WERI-Rb-1 (cell line): Measurements from ENCODE around the gene SHROOM3.

Experiments used
- DNase-seq: peaks from one replicate; pipeline ENCODE4 v3.0.0-alpha.2; 2020
- H3K27ac ChIP-seq: fragments of 250-450 bp; sonication (Bioruptor Pico); 2 replicates; pipeline ENCODE4 v1.5.1; 2020; ENCODE audit warnings: mild to moderate bottlenecking, moderate library complexity
- H3K27me3 ChIP-seq: fragments of 250-450 bp; sonication (Bioruptor Pico); 2 replicates; pipeline ENCODE4 v1.5.1; 2021; ENCODE audit warnings: mild to moderate bottlenecking, low read depth, moderate library complexity; ENCODE audit not compliant: insufficient read depth, severe bottlenecking
- H3K36me3 ChIP-seq: fragments of 250-450 bp; sonication (Bioruptor Pico); 2 replicates; pipeline ENCODE4 v1.5.1; 2020; ENCODE audit warnings: mild to moderate bottlenecking, moderate library complexity
- H3K4me3 ChIP-seq: 2 replicates; pipeline ENCODE4 v1.5.1; 2011; ENCODE audit warnings: low read depth, mild to moderate bottlenecking, control low read depth, low read length
- H3K9me3 ChIP-seq: fragments of 250-450 bp; sonication (Bioruptor Pico); 2 replicates; pipeline ENCODE4 v1.5.1; 2021; ENCODE audit warnings: mild to moderate bottlenecking, moderate library complexity; ENCODE audit not compliant: severe bottlenecking
- TF ChIP-seq, protein P1 (sequence below): IDR thresholded peaks from 2 replicates; pipeline ENCODE4 v1.5.1; 2011; ENCODE audit warnings: low read depth, mild to moderate bottlenecking, control low read depth, inconsistent platforms, low read length

SHROOM3 gene

DNA sequence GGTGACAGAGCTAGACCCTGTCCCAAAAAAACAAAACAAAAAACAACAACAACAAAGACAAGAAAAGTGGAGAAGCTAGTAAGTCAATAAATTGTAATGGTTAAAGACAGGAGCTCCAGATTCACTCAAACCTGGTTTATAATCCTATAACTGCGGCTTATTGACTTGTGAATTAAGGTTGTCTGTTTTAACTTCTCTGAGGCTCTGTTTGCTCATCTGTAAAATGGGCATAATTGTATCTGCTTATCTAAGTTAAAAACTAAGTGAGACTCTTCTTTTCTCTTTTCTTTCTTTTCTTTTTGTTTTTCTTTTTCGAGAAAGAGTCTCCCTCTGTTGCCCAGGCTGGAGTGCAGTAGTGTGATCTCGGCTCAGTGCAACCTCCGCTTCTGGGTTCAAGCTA, 378.0 kb downstream of the SHROOM3 start:
- no peak overlapping the region for H3K27ac ChIP-seq
- H3K36me3 ChIP-seq: no peaks in the 10 kb centered on the region
- no peak overlapping the region for H3K4me3 ChIP-seq
- no peaks in the 10 kb centered on the region for H3K27me3 ChIP-seq
- TF ChIP-seq, protein P1, sequence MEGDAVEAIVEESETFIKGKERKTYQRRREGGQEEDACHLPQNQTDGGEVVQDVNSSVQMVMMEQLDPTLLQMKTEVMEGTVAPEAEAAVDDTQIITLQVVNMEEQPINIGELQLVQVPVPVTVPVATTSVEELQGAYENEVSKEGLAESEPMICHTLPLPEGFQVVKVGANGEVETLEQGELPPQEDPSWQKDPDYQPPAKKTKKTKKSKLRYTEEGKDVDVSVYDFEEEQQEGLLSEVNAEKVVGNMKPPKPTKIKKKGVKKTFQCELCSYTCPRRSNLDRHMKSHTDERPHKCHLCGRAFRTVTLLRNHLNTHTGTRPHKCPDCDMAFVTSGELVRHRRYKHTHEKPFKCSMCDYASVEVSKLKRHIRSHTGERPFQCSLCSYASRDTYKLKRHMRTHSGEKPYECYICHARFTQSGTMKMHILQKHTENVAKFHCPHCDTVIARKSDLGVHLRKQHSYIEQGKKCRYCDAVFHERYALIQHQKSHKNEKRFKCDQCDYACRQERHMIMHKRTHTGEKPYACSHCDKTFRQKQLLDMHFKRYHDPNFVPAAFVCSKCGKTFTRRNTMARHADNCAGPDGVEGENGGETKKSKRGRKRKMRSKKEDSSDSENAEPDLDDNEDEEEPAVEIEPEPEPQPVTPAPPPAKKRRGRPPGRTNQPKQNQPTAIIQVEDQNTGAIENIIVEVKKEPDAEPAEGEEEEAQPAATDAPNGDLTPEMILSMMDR: no peak
- peaks cover 3% of the 10 kb centered on the region for H3K9me3 ChIP-seq
- no peak for DNase-seq

DNA sequence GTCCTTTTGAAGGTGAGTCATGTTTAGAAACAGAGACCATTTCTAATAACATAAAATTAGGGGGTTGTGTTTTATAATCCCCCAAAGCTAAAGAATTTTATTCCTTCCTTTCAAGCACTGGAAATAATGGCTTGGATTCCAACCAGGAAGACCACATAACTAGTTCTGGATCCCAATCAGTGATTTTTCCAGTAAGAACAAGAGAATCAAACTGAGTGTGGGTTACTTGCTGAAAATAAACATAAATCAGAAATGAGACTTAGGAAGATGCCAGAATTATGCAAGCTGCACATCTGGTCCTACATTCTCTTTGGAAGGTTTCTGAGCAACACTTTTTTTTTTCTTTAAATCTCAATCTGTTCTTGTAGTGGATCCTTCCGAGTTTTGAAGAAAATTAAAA, 386.6 kb downstream of the SHROOM3 start:
- DNase-seq: no peak

DNA sequence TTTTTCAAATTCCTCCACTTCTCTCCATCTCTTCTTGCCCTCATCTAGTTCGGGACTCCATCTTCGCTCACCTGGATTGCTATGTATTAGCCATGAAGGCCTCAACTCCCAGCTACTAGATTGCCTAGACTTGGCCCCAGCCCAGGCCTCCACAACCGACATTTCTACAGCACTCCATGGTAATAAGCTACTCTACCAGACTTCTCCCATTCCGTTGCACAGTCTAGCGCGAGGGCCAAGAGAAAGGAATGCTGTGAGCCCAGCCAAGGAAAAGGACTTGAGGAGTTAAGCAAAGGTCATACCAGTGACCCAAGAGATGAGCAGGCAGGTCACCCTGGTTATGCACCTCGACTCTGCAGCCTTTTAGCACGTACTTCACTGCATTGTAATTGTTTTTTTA, 387.3 kb downstream of the SHROOM3 start:
- no peak for DNase-seq
- Histone ChIP-seq H3K27ac (no peak overlapping the region), H3K27me3 (no peaks in the 10 kb centered on the region), H3K4me3 (no peak overlapping the region), H3K36me3 (no peaks in the 10 kb centered on the region), H3K9me3 (no peaks in the 10 kb centered on the region)
- TF ChIP-seq, protein P1: no peak

More for the DNA sequence above, 386.6 kb downstream of the SHROOM3 start:
- Histone ChIP-seq H3K27ac (no peak overlapping the region), H3K9me3 (no peaks in the 10 kb centered on the region), H3K27me3 (no peaks in the 10 kb centered on the region), H3K4me3 (no peak overlapping the region), H3K36me3 (no peaks in the 10 kb centered on the region)
- TF ChIP-seq, protein P1: no peak

DNA sequence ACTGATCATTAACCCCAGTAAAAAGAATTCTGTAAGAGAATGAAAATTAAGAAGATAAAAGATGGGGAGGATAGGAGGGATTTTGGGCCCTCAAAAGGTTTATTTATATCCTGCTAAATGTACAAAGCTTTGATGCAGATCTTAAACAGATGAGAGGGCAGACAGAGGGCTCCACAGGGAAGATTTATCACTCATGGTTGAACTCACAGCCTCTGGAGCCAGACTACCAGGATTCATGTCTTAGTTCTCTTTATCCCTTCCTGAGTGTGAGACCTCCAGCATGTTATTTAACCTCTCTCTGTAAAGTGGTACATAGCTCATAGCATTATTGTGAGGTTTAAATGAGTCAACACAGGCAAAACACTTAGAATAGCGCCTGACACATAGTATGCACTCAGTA, 388.5 kb downstream of the SHROOM3 start:
- Histone ChIP-seq H3K4me3 (no peak overlapping the region), H3K27me3 (no peaks in the 10 kb centered on the region), H3K36me3 (no peaks in the 10 kb centered on the region), H3K27ac (no peak overlapping the region), H3K9me3 (no peaks in the 10 kb centered on the region)
- no peak for DNase-seq
- TF ChIP-seq, protein P1: no peak

DNA sequence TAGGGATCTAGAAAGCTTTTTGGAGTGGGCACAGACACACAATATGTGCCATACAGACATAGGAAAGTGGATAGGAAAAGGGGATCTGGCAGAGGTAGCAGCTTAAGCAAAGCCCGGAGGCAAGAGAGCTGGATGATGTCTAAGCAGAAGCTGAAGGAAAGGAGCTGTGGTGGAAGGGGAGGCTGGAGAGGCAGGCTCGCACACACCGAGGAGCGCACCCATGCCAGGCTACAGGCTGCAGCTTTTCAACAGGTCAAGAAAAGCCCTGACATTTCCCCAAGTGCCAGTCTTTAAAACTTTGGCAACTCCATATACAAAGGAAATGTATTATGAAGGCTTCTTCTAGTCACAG, 395.6 kb downstream of the SHROOM3 start:
- H3K27me3 ChIP-seq: no peaks in the 10 kb centered on the region
- no peak overlapping the region for H3K4me3 ChIP-seq
- TF ChIP-seq, protein P1: no peak
- H3K27ac ChIP-seq: no peak overlapping the region
- H3K36me3 ChIP-seq: no peaks in the 10 kb centered on the region
- H3K9me3 ChIP-seq: no peaks in the 10 kb centered on the region
- DNase-seq: no peak

DNA sequence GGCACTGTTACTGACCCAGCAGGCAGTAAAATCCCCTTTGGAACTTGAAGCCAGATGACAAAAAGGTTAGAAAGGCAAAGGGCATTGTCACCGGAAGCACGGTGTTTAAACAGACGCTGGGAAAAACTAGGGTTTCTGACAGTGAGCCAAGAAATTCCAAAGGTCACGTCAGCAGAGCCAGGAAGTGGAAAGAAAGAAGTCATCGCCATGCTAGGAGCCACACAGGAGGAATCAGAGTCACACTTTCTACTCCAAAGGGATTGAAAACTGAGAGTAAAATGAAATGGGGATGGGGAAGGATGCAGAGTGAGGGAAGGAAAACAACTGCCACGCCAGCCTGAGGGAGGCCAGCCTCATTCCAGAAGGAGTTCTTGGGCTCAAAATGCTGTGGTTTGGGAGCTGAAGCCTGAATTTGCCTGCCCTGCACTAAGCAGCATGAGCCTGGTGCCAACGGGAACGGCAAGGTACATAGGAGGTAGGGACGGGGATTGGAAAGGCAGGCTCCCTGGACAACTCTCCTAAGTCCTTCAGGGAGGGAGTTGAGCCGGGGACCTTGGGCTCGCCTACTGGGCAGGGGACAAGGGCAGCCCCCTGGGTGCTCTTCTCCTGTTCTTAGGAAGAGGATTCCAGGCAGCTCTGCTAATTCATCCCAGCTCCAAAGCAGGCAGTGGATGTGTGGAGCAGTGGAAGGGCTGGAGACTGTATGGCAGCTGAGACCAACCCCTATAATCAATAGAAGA, 396.1 kb downstream of the SHROOM3 start:
- no peak for DNase-seq
- no peak overlapping the region for H3K4me3 ChIP-seq
- H3K27me3 ChIP-seq: no peaks in the 10 kb centered on the region
- TF ChIP-seq, protein P1: no peak
- H3K27ac ChIP-seq: no peak overlapping the region
- no peaks in the 10 kb centered on the region for H3K36me3 ChIP-seq
- H3K9me3 ChIP-seq: no peaks in the 10 kb centered on the region
